H1 (cell line): Measurements from ENCODE around the gene SEMA3F. TPM values are rescaled to one million over a fixed set of nuclear protein-coding genes. Genes with fewer than 3 reads are reported as not detected.

Experiments used
- CTCF ChIA-PET: fragments of 300-600 bp; sonication (Branson Sonifier 250); formaldehyde crosslinking; loops from one replicate; lab custom pipeline; 2021; ENCODE audit not compliant: partially characterized antibody; lab: Charles Lee
- POLR2A ChIA-PET: fragments of 300-600 bp; sonication (Branson Sonifier 250); formaldehyde crosslinking; loops from one replicate; lab custom pipeline; 2021; ENCODE audit warnings: inconsistent platforms; ENCODE audit not compliant: partially characterized antibody; lab: Charles Lee
- DNase-seq, 2 experiments: peaks; one replicate each; pipeline versions ENCODE4 v3.0.0 to v3.0.0-alpha.2; 2010 to 2022; ENCODE audit warnings: low spot score in 2 of 2, low read depth in 1 of 2, mixed read lengths in 1 of 2
- FAIRE-seq: peaks from 2 replicates; lab custom pipeline; 2011; peaks lifted over from hg19 to GRCh38; lab: Jason Lieb, UNC
- H2AFZ ChIP-seq: 2 replicates; pipeline ENCODE4 v1.8.1; 2012; ENCODE audit warnings: low read length, inconsistent platforms
- H2AK5ac ChIP-seq: 2 replicates; pipeline ENCODE4 v1.6.1; 2013; ENCODE audit warnings: low read depth, low read length
- H2BK120ac ChIP-seq: replicated peaks from 2 replicates; pipeline ENCODE3; 2013; ENCODE audit warnings: low read depth, low read length, inconsistent platforms
- H2BK12ac ChIP-seq: 2 replicates; pipeline ENCODE4 v1.6.1; 2013; ENCODE audit warnings: low read depth, low read length
- H2BK15ac ChIP-seq: 2 replicates; pipeline ENCODE4 v1.6.1; 2013; ENCODE audit warnings: low read length
- H2BK20ac ChIP-seq: 2 replicates; pipeline ENCODE4 v1.6.1; 2013; ENCODE audit warnings: low read length
- H2BK5ac ChIP-seq: 2 replicates; pipeline ENCODE4 v1.6.1; 2013; ENCODE audit warnings: low read depth, low read length
- H3K14ac ChIP-seq: 2 replicates; pipeline ENCODE4 v1.6.1; 2013; ENCODE audit warnings: inconsistent platforms; ENCODE audit not compliant: insufficient read length
- H3K18ac ChIP-seq: 2 replicates; pipeline ENCODE4 v1.6.1; 2013; ENCODE audit warnings: low read length; ENCODE audit errors: extremely low read depth
- H3K23ac ChIP-seq: 2 replicates; pipeline ENCODE4 v1.6.1; 2013; ENCODE audit warnings: inconsistent platforms; ENCODE audit not compliant: insufficient read length
- H3K23me2 ChIP-seq: 2 replicates; pipeline ENCODE4 v1.6.1; 2013; ENCODE audit warnings: low read depth, low read length
- H3K27ac ChIP-seq: 2 replicates; pipeline ENCODE4 v1.6.1; 2011; ENCODE audit warnings: low read depth, low read length, inconsistent platforms
- H3K27me3 ChIP-seq, 4 experiments: replicated peaks in 1 of 4; 1 replicate in 1 of 4; 2 replicates in 3 of 4; pipeline versions ENCODE4 v1.6.1 to v1.8.1; 2011 to 2013; ENCODE audit warnings: low read length in 3 of 4, mild to moderate bottlenecking in 3 of 4, inconsistent platforms in 2 of 4, mixed read lengths in 2 of 4, moderate library complexity in 1 of 4; ENCODE audit not compliant: control insufficient read depth in 3 of 4, insufficient read depth in 3 of 4; ENCODE audit errors: extremely low read depth in 1 of 4
- H3K36me3 ChIP-seq, 4 experiments: 2 replicates each; pipeline versions ENCODE4 v1.6.1 to v1.8.1; 2011 to 2013; ENCODE audit warnings: mild to moderate bottlenecking in 4 of 4, low read length in 3 of 4, moderate library complexity in 2 of 4, control low read depth in 1 of 4, inconsistent platforms in 1 of 4; ENCODE audit not compliant: insufficient read depth in 4 of 4, control insufficient read depth in 2 of 4
- H3K4ac ChIP-seq: replicated peaks from 2 replicates; pipeline ENCODE3; 2013; ENCODE audit warnings: low read length, low read depth, mixed read lengths, inconsistent platforms; ENCODE audit not compliant: insufficient read length
- H3K4me1 ChIP-seq, 4 experiments: replicated peaks in 1 of 4; 1 replicate in 1 of 4; 2 replicates in 3 of 4; pipeline versions ENCODE4 v1.6.1 to v1.8.1; 2011 to 2013; ENCODE audit warnings: low read length in 3 of 4, inconsistent platforms in 2 of 4, mixed read lengths in 1 of 4; ENCODE audit not compliant: insufficient read depth in 4 of 4, control insufficient read depth in 3 of 4
- H3K4me2 ChIP-seq, 2 experiments: 2 replicates each; pipeline versions ENCODE4 v1.6.1 to v1.8.1; 2011 to 2013; ENCODE audit warnings: low read depth in 2 of 2, low read length in 2 of 2, control low read depth in 1 of 2, inconsistent platforms in 1 of 2, mild to moderate bottlenecking in 1 of 2; ENCODE audit not compliant: insufficient read depth in 1 of 2
- H3K4me3 ChIP-seq, 4 experiments: fragments of 200-600, 300-600 bp in 1 of 4; sonication (generic), shearing (Covaris generic), sonication (Bioruptor Twin) in 1 of 4; 2 replicates each; pipeline versions ENCODE4 v1.5.1 to v1.8.1; 2011 to 2016; ENCODE audit warnings: low read length in 4 of 4, low read depth in 3 of 4, control low read depth in 2 of 4, inconsistent platforms in 2 of 4, mild to moderate bottlenecking in 2 of 4, mixed read lengths in 1 of 4, moderate library complexity in 1 of 4; ENCODE audit not compliant: insufficient read depth in 2 of 4; ENCODE audit errors: extremely low read depth in 1 of 4
- H3K56ac ChIP-seq: replicated peaks from 2 replicates; pipeline ENCODE3; 2013; ENCODE audit warnings: low read depth, mild to moderate bottlenecking, mixed read lengths, low read length, inconsistent platforms; ENCODE audit not compliant: insufficient read length
- H3K79me1 ChIP-seq: 2 replicates; pipeline ENCODE4 v1.6.1; 2013; ENCODE audit warnings: low read depth, low read length, control low read depth
- H3K79me2 ChIP-seq, 2 experiments: 2 replicates each; pipeline versions ENCODE4 v1.6.1 to v1.8.1; 2012 to 2013; ENCODE audit warnings: low read length in 2 of 2, mild to moderate bottlenecking in 2 of 2, inconsistent platforms in 1 of 2; ENCODE audit not compliant: insufficient read depth in 2 of 2, control insufficient read depth in 1 of 2
- H3K9ac ChIP-seq, 4 experiments: replicated peaks in 1 of 4; 1 replicate in 1 of 4; 2 replicates in 3 of 4; pipeline versions ENCODE4 v1.6.1 to v1.8.1; 2011 to 2013; ENCODE audit warnings: low read depth in 3 of 4, low read length in 3 of 4, control low read depth in 2 of 4, mild to moderate bottlenecking in 2 of 4, moderate library complexity in 2 of 4, inconsistent platforms in 1 of 4; ENCODE audit errors: extremely low read depth in 1 of 4
- H3K9me3 ChIP-seq, 2 experiments: 2 replicates each; pipeline versions ENCODE4 v1.6.1 to v1.8.1; 2012 to 2013; ENCODE audit warnings: mild to moderate bottlenecking in 2 of 2, moderate library complexity in 2 of 2, control low read depth in 1 of 2, inconsistent platforms in 1 of 2, low read depth in 1 of 2, low read length in 1 of 2, mixed read lengths in 1 of 2; ENCODE audit not compliant: insufficient read depth in 2 of 2
- H4K20me1 ChIP-seq, 2 experiments: replicated peaks in 1 of 2; 2 replicates each; pipeline versions ENCODE3 to v1.8.1; 2011 to 2013; ENCODE audit warnings: inconsistent platforms in 2 of 2, low read length in 2 of 2, mild to moderate bottlenecking in 1 of 2; ENCODE audit not compliant: insufficient read depth in 2 of 2, control insufficient read depth in 1 of 2
- H4K5ac ChIP-seq: 2 replicates; pipeline ENCODE4 v1.6.1; 2013; ENCODE audit warnings: low read length, low read depth, mixed read lengths, inconsistent platforms; ENCODE audit not compliant: insufficient read length
- H4K8ac ChIP-seq: 2 replicates; pipeline ENCODE4 v1.8.0; 2013; ENCODE audit warnings: mild to moderate bottlenecking, moderate library complexity, low read length, inconsistent platforms; ENCODE audit not compliant: insufficient read depth; ENCODE audit errors: extremely low read depth
- H4K91ac ChIP-seq: replicated peaks from 2 replicates; pipeline ENCODE3; 2013; ENCODE audit warnings: low read length, mixed read lengths, inconsistent platforms; ENCODE audit not compliant: insufficient read length
- CBX8 ChIP-seq: fragments of 300-800, 300-1000 bp; sonication (generic); IDR thresholded peaks from 2 replicates; pipeline ENCODE4 v1.7.1; 2016; ENCODE audit warnings: low read depth, low read length, borderline replicate concordance
- YY1 ChIP-seq: IDR thresholded peaks from 2 replicates; pipeline ENCODE4 v1.6.1; 2011; ENCODE audit warnings: low read depth, mild to moderate bottlenecking, low read length
- WGBS, 2 experiments: shearing (Covaris generic) in 1 of 2; methylation state at CpG; one replicate each; pipeline versions ENCODE4 v1.1.6 to v1.1.7; 2013 to 2015; ENCODE audit warnings: low lambda C conversion rate in 2 of 2, mixed read lengths in 2 of 2, inconsistent platforms in 1 of 2, low coverage in 1 of 2, missing lambda C conversion rate in 1 of 2; ENCODE audit not compliant: insufficient replicate concordance in 2 of 2, insufficient coverage in 1 of 2, insufficient read length in 1 of 2; ENCODE audit errors: extremely low coverage in 1 of 2, missing lambda C conversion rate in 1 of 2; 5-methylcytosine and 5-hydroxymethylcytosine counted together
- polyA plus RNA-seq, 7 experiments: library from polyadenylated mRNA; depleted of rRNA in 3 of 7; stranded (reverse) in 5 of 7; unstranded in 2 of 7; fragments of >200 nt in 5 of 7; fragments of 200-250 nt in 2 of 7; gene quantifications; 1 replicate in 5 of 7; 2 replicates in 1 of 7; 4 replicates in 1 of 7; pipeline versions ENCODE4 v1.2.1 to v1.2.3, GENCODE V29; 2011 to 2013; ENCODE audit warnings: missing spikeins in 2 of 7, mixed read lengths in 2 of 7
- total RNA-seq: library from RNA; stranded (reverse); fragmentation: NEBNext Ultra II Directional; extraction: Animal tissue kit (Norgen Biotek cat#: 25700); gene quantifications from 2 replicates; pipeline ENCODE4 v1.2.1, GENCODE V29; 2021

SEMA3F gene
- total and polyA plus RNA-seq, 2 of the 8 experiments (the other 6 are each of a cell fraction or from before 2014, with no cell fraction given): 20.3 to 37.0 TPM

GRCh38 chr3:50221051-50221410 is 65.9 kb downstream of the SEMA3F start:
- Histone ChIP-seq H3K56ac (no peak overlapping the region), H2BK120ac (no peak overlapping the region), H3K14ac (no peak overlapping the region), H4K20me1 (no peaks in the 10 kb centered on the region), H3K27me3 (peaks cover 0 to 2% (median 0%) of the 10 kb centered on the region in 4 experiments; a peak in 1 of 7 replicates), H2BK20ac (no peak overlapping the region), H3K4me3 (no peak overlapping the region), H3K9me3 (no peaks in the 10 kb centered on the region), H3K79me2 (no peaks in the 10 kb centered on the region), H3K27ac (no peak overlapping the region), H3K18ac (no peak overlapping the region), H3K23ac (no peak overlapping the region), H4K8ac (0 out of 2 replicates have a peak overlapping the region, but pooled peaks have one; percentile 38), H4K5ac (no peak overlapping the region), H2BK15ac (no peak overlapping the region), H3K9ac (no peak overlapping the region), H3K4ac (no peak overlapping the region), H2AK5ac (no peak overlapping the region), H2BK12ac (no peak overlapping the region), H3K79me1 (no peaks in the 10 kb centered on the region), H2BK5ac (no peak overlapping the region), H3K23me2 (no peaks in the 10 kb centered on the region), H3K4me1 (peaks cover 0 to 3% (median 1%) of the 10 kb centered on the region in 4 experiments; a peak in 5 of 7 replicates), H4K91ac (no peak overlapping the region), H3K36me3 (no peaks in the 10 kb centered on the region), H3K4me2 (no peak overlapping the region), H2AFZ (no peak overlapping the region)
- no peak for DNase-seq
- WGBS, 2 experiments: 96% methylated on average over 4 of the region's 4 CpGs; no CpG with 5 or more reads in 1 of the 2 experiments
- TF ChIP-seq CBX8 (no peak), YY1 (no peak)
- POLR2A ChIA-PET: interaction anchor here (1.0 to 3.9 kb wide), 7 partner anchors 9 to 98 kb away, joined by 3 to 23 read pairs (median 5); partner anchors contain the start of gene SLC38A3
- no peak for FAIRE-seq
- CTCF ChIA-PET: interaction anchor here (0.6 to 48.1 kb wide), 14 partner anchors 15 to 120 kb away, joined by 3 to 2149 read pairs (median 4); partner anchors contain the start of genes GNAI2, GNAT1, LSMEM2 and SEMA3B
